ENCODE results near the gene ZBTB47. TPM values are rescaled to one million over a fixed set of nuclear protein-coding genes. Genes with fewer than 3 reads are reported as not detected.

The ZBTB47 gene
- total RNA-seq, 1 donor from 2014 or later = 69.3 TPM

DNA sequence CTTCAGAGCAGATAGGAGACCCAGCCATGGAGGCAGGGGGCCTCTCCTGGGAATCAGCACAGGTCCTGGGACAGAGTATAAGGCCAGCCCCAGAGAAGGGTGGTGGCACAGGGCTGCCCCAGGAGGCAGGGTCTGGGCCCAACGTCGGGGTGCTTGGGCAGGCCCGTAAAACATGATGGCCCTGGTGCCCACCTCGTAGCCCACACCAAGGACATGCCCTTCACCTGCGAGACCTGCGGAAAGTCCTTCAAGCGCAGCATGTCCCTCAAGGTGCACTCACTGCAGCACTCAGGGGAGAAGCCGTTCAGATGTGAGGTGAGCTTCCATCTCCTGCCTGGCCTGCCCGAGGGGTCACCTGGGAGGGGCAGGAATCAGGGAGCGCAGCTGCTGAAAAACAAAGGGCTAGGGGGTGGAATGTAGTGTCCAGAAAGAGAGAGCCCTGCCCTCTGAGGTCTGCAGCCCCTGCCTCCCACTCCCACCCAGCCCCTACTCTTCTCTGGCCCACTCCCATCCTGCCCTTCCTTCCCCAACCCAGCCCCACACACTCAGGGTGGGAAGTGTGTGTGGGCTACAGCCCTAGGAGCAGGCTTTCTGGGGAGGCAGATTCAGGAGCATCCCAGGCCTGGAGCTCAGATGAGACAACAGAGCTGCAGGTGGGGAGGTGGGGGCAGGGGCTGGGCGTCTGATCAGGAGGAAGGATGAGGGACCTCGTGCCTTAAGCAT lies 9.5 kb downstream of the ZBTB47 start:
- H3K4me3 ChIP-seq = no peak overlapping the region
- intact Hi-C loops (cut with DNase I) = no loop called here
- peaks cover 18 to 29% of the 10 kb centered on the region in 2 donors for H3K36me3 ChIP-seq
- no peak overlapping the region for H3K27ac ChIP-seq
- TF ChIP-seq, protein P1, sequence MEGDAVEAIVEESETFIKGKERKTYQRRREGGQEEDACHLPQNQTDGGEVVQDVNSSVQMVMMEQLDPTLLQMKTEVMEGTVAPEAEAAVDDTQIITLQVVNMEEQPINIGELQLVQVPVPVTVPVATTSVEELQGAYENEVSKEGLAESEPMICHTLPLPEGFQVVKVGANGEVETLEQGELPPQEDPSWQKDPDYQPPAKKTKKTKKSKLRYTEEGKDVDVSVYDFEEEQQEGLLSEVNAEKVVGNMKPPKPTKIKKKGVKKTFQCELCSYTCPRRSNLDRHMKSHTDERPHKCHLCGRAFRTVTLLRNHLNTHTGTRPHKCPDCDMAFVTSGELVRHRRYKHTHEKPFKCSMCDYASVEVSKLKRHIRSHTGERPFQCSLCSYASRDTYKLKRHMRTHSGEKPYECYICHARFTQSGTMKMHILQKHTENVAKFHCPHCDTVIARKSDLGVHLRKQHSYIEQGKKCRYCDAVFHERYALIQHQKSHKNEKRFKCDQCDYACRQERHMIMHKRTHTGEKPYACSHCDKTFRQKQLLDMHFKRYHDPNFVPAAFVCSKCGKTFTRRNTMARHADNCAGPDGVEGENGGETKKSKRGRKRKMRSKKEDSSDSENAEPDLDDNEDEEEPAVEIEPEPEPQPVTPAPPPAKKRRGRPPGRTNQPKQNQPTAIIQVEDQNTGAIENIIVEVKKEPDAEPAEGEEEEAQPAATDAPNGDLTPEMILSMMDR (IDR thresholded peaks at IDR 0.05) = no peak
- no peaks in the 10 kb centered on the region for H3K9me3 ChIP-seq
- DNase-seq (ENCODE audit: low spot score in 2 of 2) = peak in 1 of 2 donors; percentile 54
- no peaks in the 10 kb centered on the region for H3K27me3 ChIP-seq
- H3K4me1 ChIP-seq = peaks cover 0 to 32% of the 10 kb centered on the region in 2 donors

DNA sequence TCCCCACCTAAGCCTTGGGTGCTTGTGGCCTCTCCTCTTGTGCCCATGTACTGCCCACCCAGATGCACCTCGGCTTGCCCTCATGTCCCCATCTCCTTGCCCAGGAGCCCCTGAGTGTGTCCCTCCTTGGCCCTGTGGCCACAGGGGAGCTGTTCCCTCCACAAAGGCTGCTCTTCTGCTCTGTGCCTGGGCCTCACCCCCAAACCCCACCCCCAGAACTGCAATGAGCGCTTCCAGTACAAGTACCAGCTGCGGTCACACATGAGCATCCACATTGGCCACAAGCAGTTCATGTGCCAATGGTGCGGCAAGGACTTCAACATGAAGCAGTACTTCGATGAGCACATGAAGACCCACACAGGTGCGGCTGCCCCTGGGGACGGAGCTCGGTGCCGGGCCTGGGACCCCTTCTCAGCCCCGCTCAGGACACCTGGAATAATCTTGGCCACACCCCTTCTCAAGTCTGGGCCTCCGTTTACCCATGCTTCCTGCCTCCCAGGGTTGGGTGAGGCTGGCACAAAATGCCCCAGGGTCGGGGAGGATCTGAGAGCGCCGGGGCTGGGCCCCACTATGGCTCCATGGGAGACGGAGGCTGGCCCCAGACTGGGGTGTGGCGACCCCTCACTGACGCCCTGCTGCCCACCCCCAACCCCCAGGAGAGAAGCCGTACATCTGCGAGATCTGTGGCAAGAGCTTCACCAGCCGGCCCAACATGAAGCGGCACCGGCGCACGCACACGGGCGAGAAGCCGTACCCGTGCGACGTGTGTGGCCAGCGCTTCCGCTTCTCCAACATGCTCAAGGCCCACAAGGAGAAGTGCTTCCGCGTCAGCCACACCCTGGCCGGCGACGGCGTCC lies 10.3 kb downstream of the ZBTB47 start:
- Histone ChIP-seq H3K4me1 (peaks cover 0 to 26% of the 10 kb centered on the region in 2 donors), H3K36me3 (peaks cover 10 to 21% of the 10 kb centered on the region in 2 donors), H3K27me3 (no peaks in the 10 kb centered on the region), H3K9me3 (no peaks in the 10 kb centered on the region), H3K4me3 (no peak overlapping the region), H3K27ac (peak overlapping the region; percentile 3 to 77)
- TF ChIP-seq, protein P1 (IDR thresholded peaks at IDR 0.05) = no peak
- intact Hi-C loops (cut with DNase I) = no loop called here
- DNase-seq (ENCODE audit: low spot score in 2 of 2) = peak in 1 of 2 donors; percentile 60

DNA sequence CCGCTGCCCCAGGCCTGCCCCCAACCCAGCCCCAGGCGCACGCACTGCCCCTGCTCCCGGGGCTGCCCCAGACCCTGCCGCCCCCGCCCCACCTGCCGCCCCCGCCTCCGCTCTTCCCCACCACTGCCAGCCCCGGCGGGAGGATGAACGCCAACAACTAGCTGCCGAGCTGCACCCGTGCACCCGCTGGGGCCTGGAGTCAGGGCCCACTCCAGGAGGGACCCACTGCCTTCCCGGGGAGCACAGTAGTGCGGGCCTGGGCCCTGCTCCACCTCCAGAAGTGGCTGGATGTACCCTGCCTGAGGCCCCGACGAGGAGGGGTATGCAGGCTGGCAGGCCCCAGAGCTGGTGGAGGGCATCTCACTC lies 10.9 kb downstream of the ZBTB47 start:
- Histone ChIP-seq H3K27me3 (no peaks in the 10 kb centered on the region), H3K4me3 (no peak overlapping the region), H3K36me3 (peaks cover 8 to 14% of the 10 kb centered on the region in 2 donors), H3K9me3 (no peaks in the 10 kb centered on the region), H3K27ac (peak overlapping the region; percentile 77 to 88), H3K4me1 (peaks cover 0 to 26% of the 10 kb centered on the region in 2 donors)
- intact Hi-C loops (cut with DNase I) = no loop called here
- TF ChIP-seq, protein P1 (IDR thresholded peaks at IDR 0.05) = no peak
- DNase-seq (ENCODE audit: low spot score in 2 of 2) = peak in 1 of 2 donors; percentile 62

DNA sequence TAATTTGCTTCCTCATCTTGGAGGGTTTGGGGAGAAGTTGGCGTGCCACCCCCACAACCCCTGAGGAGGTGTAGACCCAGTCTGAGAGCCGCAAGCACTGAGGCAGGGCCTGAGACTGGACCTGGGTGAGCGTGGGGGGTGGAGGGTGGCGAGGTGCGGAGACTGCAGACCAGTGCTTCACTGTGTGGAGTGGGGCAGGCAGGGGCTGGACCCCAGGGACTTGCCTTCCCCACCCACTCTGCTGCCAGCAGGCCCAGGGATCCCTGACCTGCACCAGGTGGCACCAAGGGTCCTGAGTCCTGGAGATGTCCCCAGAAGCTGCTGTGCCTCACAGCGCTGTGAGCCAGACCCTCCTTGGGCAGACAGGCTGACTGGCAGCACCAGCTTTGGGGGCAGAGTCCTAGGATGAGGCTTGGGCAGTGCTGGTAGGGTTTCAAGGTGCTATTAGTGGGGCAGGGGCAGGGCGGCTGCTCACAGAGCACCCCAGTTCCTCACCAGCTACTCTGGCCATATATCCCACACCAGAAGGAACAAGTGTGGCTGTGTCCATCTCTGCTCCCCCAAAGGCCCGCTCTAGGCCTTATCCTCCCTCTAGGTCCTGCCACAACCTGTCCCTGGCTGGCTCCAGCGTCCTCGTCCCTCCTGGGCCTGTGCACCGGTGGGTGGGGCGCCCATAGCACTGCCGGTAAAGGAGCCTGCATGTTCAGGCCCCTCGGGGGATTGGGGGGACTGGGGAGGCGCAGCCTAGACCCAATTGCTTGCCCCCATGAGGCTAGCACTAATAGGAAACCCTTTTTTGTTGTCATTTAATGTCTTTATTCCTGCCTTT lies 11.8 kb downstream of the ZBTB47 start:
- intact Hi-C loops (cut with DNase I) = no loop called here
- H3K27ac ChIP-seq = peak overlapping the region; percentile 77 to 88
- no peaks in the 10 kb centered on the region for H3K9me3 ChIP-seq
- DNase-seq (ENCODE audit: low spot score in 2 of 2) = peak in 1 of 2 donors; percentile 63
- H3K36me3 ChIP-seq = peaks cover 8% of the 10 kb centered on the region in 2 donors
- TF ChIP-seq, protein P1 (IDR thresholded peaks at IDR 0.05) = no peak
- no peak overlapping the region for H3K4me3 ChIP-seq
- H3K27me3 ChIP-seq = no peaks in the 10 kb centered on the region
- H3K4me1 ChIP-seq = peaks cover 0 to 26% of the 10 kb centered on the region in 2 donors

DNA sequence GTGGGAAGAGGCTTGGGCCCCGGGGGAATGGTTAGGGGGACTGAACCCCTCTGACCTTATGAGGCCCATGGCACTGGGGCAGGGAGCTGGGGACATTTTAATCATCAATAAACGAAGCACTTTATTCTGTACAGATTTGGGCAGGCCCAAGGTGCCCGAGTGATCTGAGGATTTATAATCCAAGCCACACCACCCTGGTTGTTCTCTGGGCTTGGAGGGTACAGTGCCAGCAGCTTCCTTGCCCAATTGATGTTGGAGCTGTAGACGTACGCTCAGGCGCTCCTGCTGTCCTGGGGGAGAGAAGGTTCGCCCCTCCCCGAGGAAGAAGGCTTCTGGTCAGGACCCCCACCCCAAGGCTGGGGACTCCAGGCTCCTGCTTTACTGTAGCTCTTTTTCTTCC lies 12.5 kb downstream of the ZBTB47 start:
- DNase-seq (ENCODE audit: low spot score in 2 of 2) = no peak
- H3K4me3 ChIP-seq = no peak overlapping the region
- peaks cover 4 to 5% of the 10 kb centered on the region in 2 donors for H3K36me3 ChIP-seq
- intact Hi-C loops (cut with DNase I) = no loop called here
- H3K27ac ChIP-seq = peak overlapping the region; percentile 77 to 88
- peaks cover 0 to 26% of the 10 kb centered on the region in 2 donors for H3K4me1 ChIP-seq
- TF ChIP-seq, protein P1 (IDR thresholded peaks at IDR 0.05) = no peak
- H3K27me3 ChIP-seq = no peaks in the 10 kb centered on the region
- H3K9me3 ChIP-seq = no peaks in the 10 kb centered on the region

Measured in ascending aorta (tissue), 2 donors.